A673 (cell line): ENCODE measurements around the gene NFATC3.

Experiments used
- CTCF ChIP-seq: fragments of 300-800, 200-600 bp; sonication (generic); conservative IDR thresholded peaks from 2 replicates; pipeline ENCODE4 v1.5.1; 2017; ENCODE audit warnings: low read depth, mild to moderate bottlenecking, antibody characterized with exemption, low read length, moderate library complexity, mixed read lengths
- EZH2 ChIP-seq: fragments of 200-600 bp; sonication (generic); IDR thresholded peaks from 2 replicates; pipeline ENCODE4 v1.6.1; 2017; ENCODE audit warnings: borderline replicate concordance, low read depth, mild to moderate bottlenecking, mixed read lengths, antibody characterized with exemption, low read length; ENCODE audit not compliant: poor library complexity, severe bottlenecking

DNA sequence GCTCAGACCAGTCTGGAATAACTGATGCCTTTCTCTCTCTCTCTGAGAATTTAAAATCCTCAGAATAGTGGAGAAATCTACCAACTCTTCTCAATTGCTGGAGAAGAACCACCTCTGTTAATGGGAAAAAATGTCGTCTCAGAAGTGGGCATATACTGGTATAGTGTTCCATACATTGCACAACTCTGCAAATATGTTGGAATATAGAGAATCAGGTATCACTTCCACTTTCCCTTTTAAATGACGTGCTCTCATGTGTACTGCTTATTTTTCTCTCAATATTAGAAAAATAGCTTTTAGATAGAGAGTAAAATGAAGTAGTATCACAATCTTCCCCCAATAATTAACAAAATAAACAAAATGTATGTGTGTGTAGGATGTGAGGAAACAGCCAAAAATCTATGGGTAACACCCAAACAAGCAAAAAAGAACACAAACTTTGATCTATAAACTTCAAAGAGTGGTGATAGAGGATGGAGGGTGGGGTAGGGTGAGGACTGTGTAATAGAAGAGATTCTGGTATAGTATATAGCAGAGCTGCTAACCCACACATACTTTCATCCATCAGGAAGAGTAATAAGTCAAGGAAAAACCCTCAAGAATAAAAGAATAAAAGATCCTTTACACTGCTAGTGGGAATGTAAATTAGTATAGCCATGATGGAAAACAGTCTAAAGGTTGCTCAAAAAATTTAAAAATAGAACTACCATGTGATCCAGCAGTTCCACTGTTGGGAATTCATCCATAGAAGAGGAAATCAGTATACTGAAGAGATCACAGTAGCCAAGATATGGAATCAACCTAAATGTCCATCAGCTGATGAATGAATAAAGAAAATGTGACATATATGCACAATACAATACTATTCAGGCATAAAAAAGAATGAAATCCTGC is 46.9 kb downstream of the NFATC3 start:
- no peak for TF ChIP-seq EZH2
- no peak for TF ChIP-seq CTCF
